Endothelial cell of umbilical vein (primary cell): ENCODE measurements around the gene ATG7.

Source experiments
- CTCF ChIP-seq, 2 donors: IDR thresholded peaks; 1 replicate in 1 of 2; 2 replicates in 1 of 2; pipeline ENCODE4 v1.5.1; 2011; ENCODE audit warnings: low read length in 2 of 2, mild to moderate bottlenecking in 2 of 2, moderate library complexity in 2 of 2, control low read depth in 1 of 2, inconsistent platforms in 1 of 2, low read depth in 1 of 2; ENCODE audit not compliant: insufficient read depth in 1 of 2; ENCODE audit errors: extremely low read depth in 1 of 2
- MAX ChIP-seq: IDR thresholded peaks from 2 replicates; pipeline ENCODE4 v1.6.1; 2011; ENCODE audit not compliant: insufficient read depth, insufficient read length
- MYC ChIP-seq: IDR thresholded peaks from one replicate; pipeline ENCODE4 v1.6.1; 2011; ENCODE audit warnings: mild to moderate bottlenecking, low read depth, low read length
- POLR2A ChIP-seq: IDR thresholded peaks from 2 replicates; pipeline ENCODE4 v1.6.1; 2012; ENCODE audit warnings: low read depth, mild to moderate bottlenecking, control low read depth, low read length

GRCh38 chr3:11554666-11555065, 282.5 kb downstream of the ATG7 start:
- TF ChIP-seq CTCF (IDR thresholded peaks at IDR 0.05; ENCODE audit: extremely low read depth in 1 of 2, insufficient read depth in 1 of 2, low read depth in 1 of 2, low read length in 2 of 2), result no peak
- TF ChIP-seq POLR2A, result peak; percentile 42
- no peak for TF ChIP-seq MAX
- no peak for TF ChIP-seq MYC
